ENCODE measurements around the gene VAT1L.

The VAT1L gene

DNA sequence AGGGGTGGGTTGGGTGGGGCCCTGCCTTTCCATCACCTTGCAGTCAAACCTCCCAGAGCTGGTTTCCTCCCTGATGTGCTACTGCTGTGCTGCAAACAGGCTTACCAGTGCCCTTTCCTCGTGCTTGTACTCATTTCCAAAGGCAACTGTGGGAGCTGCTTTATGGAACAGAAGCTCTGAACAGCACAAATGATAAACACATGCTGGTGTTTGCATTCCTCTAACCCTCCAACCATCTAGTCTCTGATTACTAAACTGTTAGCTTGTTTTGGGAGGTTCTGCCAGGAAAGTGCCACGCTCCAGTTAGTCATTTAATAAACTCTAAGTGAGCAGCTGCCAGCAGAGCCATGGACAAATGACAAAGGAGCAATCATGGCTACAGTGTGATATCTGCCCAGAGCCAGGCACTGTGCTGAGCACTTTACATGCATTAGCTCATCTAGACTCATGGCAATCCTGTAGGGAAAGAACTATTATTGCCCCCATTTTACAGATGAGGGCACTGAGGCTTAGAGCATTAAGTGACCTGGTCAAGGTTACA lies 110.4 kb downstream of the VAT1L start:
- TF ChIP-seq, protein P1, sequence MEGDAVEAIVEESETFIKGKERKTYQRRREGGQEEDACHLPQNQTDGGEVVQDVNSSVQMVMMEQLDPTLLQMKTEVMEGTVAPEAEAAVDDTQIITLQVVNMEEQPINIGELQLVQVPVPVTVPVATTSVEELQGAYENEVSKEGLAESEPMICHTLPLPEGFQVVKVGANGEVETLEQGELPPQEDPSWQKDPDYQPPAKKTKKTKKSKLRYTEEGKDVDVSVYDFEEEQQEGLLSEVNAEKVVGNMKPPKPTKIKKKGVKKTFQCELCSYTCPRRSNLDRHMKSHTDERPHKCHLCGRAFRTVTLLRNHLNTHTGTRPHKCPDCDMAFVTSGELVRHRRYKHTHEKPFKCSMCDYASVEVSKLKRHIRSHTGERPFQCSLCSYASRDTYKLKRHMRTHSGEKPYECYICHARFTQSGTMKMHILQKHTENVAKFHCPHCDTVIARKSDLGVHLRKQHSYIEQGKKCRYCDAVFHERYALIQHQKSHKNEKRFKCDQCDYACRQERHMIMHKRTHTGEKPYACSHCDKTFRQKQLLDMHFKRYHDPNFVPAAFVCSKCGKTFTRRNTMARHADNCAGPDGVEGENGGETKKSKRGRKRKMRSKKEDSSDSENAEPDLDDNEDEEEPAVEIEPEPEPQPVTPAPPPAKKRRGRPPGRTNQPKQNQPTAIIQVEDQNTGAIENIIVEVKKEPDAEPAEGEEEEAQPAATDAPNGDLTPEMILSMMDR (IDR thresholded peaks at IDR 0.05; ENCODE audit: borderline replicate concordance, insufficient read depth, low read depth, low read length), result no peak
- no peak overlapping the region for H3K4me3 ChIP-seq (ENCODE audit: low read depth, low read length)

DNA sequence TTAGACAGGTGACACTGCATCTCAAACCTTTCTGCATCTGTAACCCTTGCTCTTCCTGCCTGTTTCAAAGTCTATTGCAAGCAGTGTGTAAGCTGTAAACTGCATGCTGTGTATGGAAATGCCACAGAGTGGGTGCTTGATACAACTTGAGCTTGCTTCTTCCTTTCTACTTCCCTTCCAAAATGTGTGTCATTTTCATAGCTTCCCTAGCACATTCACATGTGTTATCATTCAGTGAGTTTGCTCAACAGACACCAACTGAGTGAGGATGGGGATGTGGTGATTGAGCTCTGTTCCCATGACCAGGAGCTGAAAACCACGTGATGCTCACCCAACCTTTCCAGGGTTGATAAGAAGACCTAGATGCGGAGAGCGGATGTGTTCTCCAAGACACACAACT lies 111.1 kb downstream of the VAT1L start:
- H3K4me3 ChIP-seq (ENCODE audit: low read depth, low read length), result no peak overlapping the region
- TF ChIP-seq, protein P1 (IDR thresholded peaks at IDR 0.05; ENCODE audit: borderline replicate concordance, insufficient read depth, low read depth, low read length), result no peak

DNA sequence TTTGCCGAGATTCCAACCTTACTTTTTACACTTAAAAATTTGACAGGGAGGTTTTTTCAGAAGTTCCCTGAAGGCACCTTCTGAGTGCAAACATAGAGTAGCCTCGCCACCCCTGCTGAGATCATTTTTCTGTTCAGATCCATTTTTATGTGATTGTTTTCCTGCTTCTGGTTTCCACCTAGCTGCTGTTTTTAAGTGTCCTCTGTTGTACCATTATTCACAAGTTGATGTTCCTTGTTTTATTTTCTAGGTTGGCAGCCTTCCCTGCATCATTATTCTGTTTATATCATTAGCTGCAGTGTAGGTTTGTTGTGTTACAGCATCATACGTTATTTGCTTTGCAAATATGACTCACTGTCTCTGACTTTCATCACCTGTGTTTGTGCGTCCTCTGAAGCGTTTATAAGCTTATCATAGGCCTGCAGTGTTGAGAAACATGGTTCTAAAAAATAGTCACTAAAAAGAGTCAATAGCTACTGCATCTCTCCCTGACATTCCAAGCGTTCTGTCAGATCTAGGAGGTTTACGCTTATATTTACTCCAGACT lies 117.1 kb downstream of the VAT1L start:
- TF ChIP-seq, protein P1 (IDR thresholded peaks at IDR 0.05; ENCODE audit: borderline replicate concordance, insufficient read depth, low read depth, low read length), result no peak
- H3K4me3 ChIP-seq (ENCODE audit: low read depth, low read length), result no peak overlapping the region

DNA sequence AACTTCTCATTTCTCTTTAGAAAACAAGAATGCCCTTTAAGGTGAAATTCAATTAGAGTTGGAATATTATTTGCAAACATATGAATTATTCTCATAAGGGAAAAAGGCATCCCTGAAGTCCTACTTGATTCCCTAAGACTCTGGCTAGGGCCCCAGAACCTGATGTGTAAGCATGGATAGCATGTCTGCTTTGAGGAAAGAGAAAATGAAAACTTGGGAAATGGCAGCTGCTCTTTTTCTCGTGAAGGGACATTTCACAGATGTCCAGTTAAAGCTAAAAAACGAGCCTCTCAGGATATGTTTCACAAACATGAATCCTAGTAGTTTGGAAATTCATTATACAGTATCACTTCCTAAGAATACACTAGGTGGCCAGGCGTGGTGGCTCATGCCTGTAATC lies 121.7 kb downstream of the VAT1L start:
- TF ChIP-seq, protein P1 (IDR thresholded peaks at IDR 0.05; ENCODE audit: borderline replicate concordance, insufficient read depth, low read depth, low read length), result no peak
- H3K4me3 ChIP-seq (ENCODE audit: low read depth, low read length), result no peak overlapping the region

DNA sequence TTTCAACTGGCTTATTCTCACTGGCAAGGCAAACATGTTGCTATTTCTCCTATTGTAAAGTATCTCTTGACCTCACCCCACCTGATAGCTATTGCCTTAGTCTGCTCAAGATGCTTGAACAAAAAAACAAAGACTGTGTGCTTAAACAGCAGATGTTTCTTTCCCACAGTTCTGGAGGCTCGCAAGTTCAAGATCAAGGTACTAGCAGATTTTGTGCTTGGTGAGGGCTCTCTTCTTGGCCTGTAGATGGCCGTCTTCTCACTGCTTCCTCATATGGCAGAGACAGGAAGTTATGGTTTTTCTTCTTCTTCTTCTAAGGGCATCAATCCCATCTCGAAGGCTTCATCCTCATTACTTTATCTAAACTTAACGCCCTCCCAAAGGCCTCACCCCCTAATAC lies 124.3 kb downstream of the VAT1L start:
- TF ChIP-seq, protein P1 (IDR thresholded peaks at IDR 0.05; ENCODE audit: borderline replicate concordance, insufficient read depth, low read depth, low read length), result peak; percentile 6; the same call in 1 of the 2 replicates
- H3K4me3 ChIP-seq (ENCODE audit: low read depth, low read length), result no peak overlapping the region

- no peak overlapping the region for H3K4me3 ChIP-seq (ENCODE audit: low read depth, low read length)
- TF ChIP-seq, protein P1 (IDR thresholded peaks at IDR 0.05; ENCODE audit: borderline replicate concordance, insufficient read depth, low read depth, low read length), result no peak
Observed at GRCh38 chr16:77913738-77914253, 125.4 kb downstream of the VAT1L start.

GRCh38 chr16:77916111-77916510 lies 127.7 kb downstream of the VAT1L start:
- TF ChIP-seq, protein P1 (IDR thresholded peaks at IDR 0.05; ENCODE audit: borderline replicate concordance, insufficient read depth, low read depth, low read length), result no peak
- no peak overlapping the region for H3K4me3 ChIP-seq (ENCODE audit: low read depth, low read length)

Measured in GM12875 (cell line).